HepG2 (cell line): Measurements from ENCODE around the gene LLGL2. TPM values are rescaled to one million over a fixed set of nuclear protein-coding genes. Genes with fewer than 3 reads are reported as not detected.

Experiments used
- ELF3 ChIP-seq: IDR thresholded peaks from 2 replicates; pipeline ENCODE4 v1.6.1; 2016; ENCODE audit warnings: missing genetic modification reagents, missing compliant biosample characterization
- MLX ChIP-seq: IDR thresholded peaks from 2 replicates; pipeline ENCODE4 v1.6.1; 2016
- MLXIP ChIP-seq: sonication (generic); formaldehyde crosslinking; IDR thresholded peaks from 2 replicates; pipeline ENCODE4 v1.9.0; 2021; ENCODE audit warnings: missing genetic modification reagents, borderline replicate concordance
- MYC ChIP-seq: sonication (generic); formaldehyde crosslinking; IDR thresholded peaks from 2 replicates; pipeline ENCODE4 v1.9.0; 2021; ENCODE audit warnings: missing genetic modification reagents, borderline replicate concordance
- PHF5A ChIP-seq: IDR thresholded peaks from one replicate; pipeline ENCODE4 v1.6.1; 2018; ENCODE audit warnings: low read depth, missing genetic modification reagents; ENCODE audit not compliant: unreplicated experiment
- POLR2AphosphoS2 ChIP-seq: IDR thresholded peaks from 2 replicates; pipeline ENCODE4 v1.6.1; 2011; ENCODE audit warnings: low read depth, low read length, improper control_type of control experiment
- RBFOX2 ChIP-seq: fragments of 200-400 bp; formaldehyde crosslinking; IDR thresholded peaks from 2 replicates; pipeline ENCODE4 v1.6.1; 2017; ENCODE audit warnings: low read depth, mild to moderate bottlenecking, low read length
- SRSF4 ChIP-seq: fragments of 200-400 bp; formaldehyde crosslinking; IDR thresholded peaks from one replicate; pipeline ENCODE4 v1.6.1; 2018; ENCODE audit warnings: mild to moderate bottlenecking, low read depth, low read length, moderate library complexity; ENCODE audit not compliant: poor library complexity, severe bottlenecking
- YEATS4 ChIP-seq: sonication (generic); formaldehyde crosslinking; IDR thresholded peaks from 2 replicates; pipeline ENCODE4 v1.4.0; 2020; ENCODE audit warnings: missing genetic modification reagents, borderline replicate concordance
- ZBTB10 ChIP-seq: sonication (generic); formaldehyde crosslinking; IDR thresholded peaks from 2 replicates; pipeline ENCODE4 v1.4.0; 2020; ENCODE audit warnings: missing genetic modification reagents, borderline replicate concordance
- ZFP36L1 ChIP-seq: sonication (generic); formaldehyde crosslinking; IDR thresholded peaks from 2 replicates; pipeline ENCODE4 v1.8.0; 2022; ENCODE audit warnings: mild to moderate bottlenecking, missing genetic modification reagents, moderate library complexity
- ZFP41 ChIP-seq: sonication (generic); formaldehyde crosslinking; IDR thresholded peaks from 2 replicates; pipeline ENCODE4 v1.4.0; 2020; ENCODE audit warnings: mild to moderate bottlenecking, missing genetic modification reagents, borderline replicate concordance
- ZHX1 ChIP-seq: sonication (generic); formaldehyde crosslinking; IDR thresholded peaks from 2 replicates; pipeline ENCODE4 v1.8.1; 2022; ENCODE audit warnings: low read depth, mild to moderate bottlenecking, missing genetic modification reagents
- ZNF354B ChIP-seq: sonication (generic); formaldehyde crosslinking; IDR thresholded peaks from 2 replicates; pipeline ENCODE4 v1.8.0; 2022; ENCODE audit warnings: mild to moderate bottlenecking, missing genetic modification reagents
- ZNF44 ChIP-seq: sonication (generic); formaldehyde crosslinking; IDR thresholded peaks from 2 replicates; pipeline ENCODE4 v1.5.1; 2020; ENCODE audit warnings: mild to moderate bottlenecking, missing genetic modification reagents
- ZNF598 ChIP-seq: sonication (generic); formaldehyde crosslinking; IDR thresholded peaks from 2 replicates; pipeline ENCODE4 v1.5.1; 2020; ENCODE audit warnings: mild to moderate bottlenecking, missing genetic modification reagents, borderline replicate concordance
- ZNF629 ChIP-seq: sonication (generic); formaldehyde crosslinking; conservative IDR thresholded peaks from 2 replicates; pipeline ENCODE4 v1.5.0; 2020; ENCODE audit warnings: missing genetic modification reagents
- ZNF766 ChIP-seq: sonication (generic); formaldehyde crosslinking; IDR thresholded peaks from 2 replicates; pipeline ENCODE4 v1.5.0; 2020; ENCODE audit warnings: missing genetic modification reagents, borderline replicate concordance
- ZNF788 ChIP-seq: sonication (generic); formaldehyde crosslinking; IDR thresholded peaks from 2 replicates; pipeline ENCODE4 v1.5.0; 2020; ENCODE audit warnings: mild to moderate bottlenecking, missing genetic modification reagents, borderline replicate concordance
- polyA plus RNA-seq, 8 experiments: library from polyadenylated mRNA; depleted of rRNA in 3 of 8; stranded (reverse) in 7 of 8; unstranded in 1 of 8; fragments of >200 nt; fragmentation: Illumina TruSeq in 4 of 8; extraction: Trizol in 4 of 8; gene quantifications; 2 replicates each; pipeline versions ENCODE4 v1.2.1 to v1.2.3, GENCODE V29; 2011 to 2016; ENCODE audit warnings: low read depth in 4 of 8, missing spikeins in 1 of 8, mixed read lengths in 1 of 8; ENCODE audit not compliant: insufficient read depth in 1 of 8
- total RNA-seq, 5 experiments: library from RNA; depleted of rRNA; stranded (reverse); fragments of >200 nt; fragmentation: Illumina TruSeq; extraction: Trizol; gene quantifications; 2 replicates each; pipeline ENCODE4 v1.2.3, GENCODE V29; 2016; ENCODE audit warnings: low read depth in 1 of 5

Gene LLGL2
- total and polyA plus RNA-seq, 2 of the 13 experiments (the other 11 are each of a cell fraction or from before 2014, with no cell fraction given): 83.0 to 86.7 TPM

GRCh38 chr17:75552425-75553294 is 27.2 kb downstream of the LLGL2 start (continued):
- TF ChIP-seq ZHX1 (CRISPR knock-in tag): no peak
- TF ChIP-seq ZNF766 (CRISPR knock-in tag): 0 out of 2 replicates have a peak, but pooled peaks have one; percentile 40
- TF ChIP-seq PHF5A (CRISPR knock-in tag): no peak
- peak; percentile 66; the same call in 1 of the 2 replicates for TF ChIP-seq ZNF788 (CRISPR knock-in tag)
- peak; percentile 23; the same call in 1 of the 2 replicates for TF ChIP-seq MYC (CRISPR knock-in tag)
- no peak for TF ChIP-seq POLR2AphosphoS2
- TF ChIP-seq ZFP36L1 (CRISPR knock-in tag): no peak
- no peak for TF ChIP-seq SRSF4
- no peak; the same call in 1 of the 2 replicates for TF ChIP-seq ELF3 (CRISPR knock-in tag)
- TF ChIP-seq ZNF598 (CRISPR knock-in tag): no peak
- no peak for TF ChIP-seq ZNF354B (CRISPR knock-in tag)
- TF ChIP-seq ZBTB10: peak; percentile 95; the same call in 1 of the 2 replicates
- no peak for TF ChIP-seq ZFP41 (CRISPR knock-in tag)
- no peak for TF ChIP-seq ZNF44 (CRISPR knock-in tag)
- TF ChIP-seq YEATS4 (CRISPR knock-in tag): peak; percentile 57; the same call in 1 of the 2 replicates
- no peak; the same call in 1 of the 2 replicates for TF ChIP-seq ZNF629 (CRISPR knock-in tag)
- TF ChIP-seq MLXIP: no peak
- peak; percentile 61 for TF ChIP-seq MLX (CRISPR knock-in tag)
- no peak for TF ChIP-seq RBFOX2
